Measurements from ENCODE around the gene ZFAND3. TPM values are rescaled to one million over a fixed set of nuclear protein-coding genes. Genes with fewer than 3 reads are reported as not detected.
A peak's percentile ranks its signal among the peaks of the same experiment; 100 is the strongest.

ZFAND3 gene
- total and polyA plus RNA-seq, 12 donors = 21.4 to 163 (median 46.3) TPM

- intact Hi-C loops (cut with DNase I) = no loop called here
- H3K36me3 ChIP-seq (replicated peaks in 1 of 2) = no peaks in the 10 kb centered on the region
- no peaks in the 10 kb centered on the region for H3K27me3 ChIP-seq
- H3K4me3 ChIP-seq = no peak overlapping the region
- DNase-seq = no peak
- H3K27ac ChIP-seq = peak overlapping the region in 1 of 5 donors; percentile 17
- WGBS, 4 donors = 71 to 85% (median 72%) methylated on average over 1 of the region's 1 CpG
- no peak for TF ChIP-seq CTCF (IDR thresholded peaks at IDR 0.05)
- no peaks in the 10 kb centered on the region for H3K9me3 ChIP-seq (replicated peaks in 1 of 3)
- H3K4me1 ChIP-seq (replicated peaks in 1 of 2) = peaks cover 10 to 23% of the 10 kb centered on the region in 2 donors
Measured at GRCh38 chr6:37931066-37931465, 111.5 kb downstream of the ZFAND3 start.

GRCh38 chr6:37934276-37934675 is 114.7 kb downstream of the ZFAND3 start:
- WGBS, 4 donors = 81 to 89% (median 87%) methylated on average over 5 of the region's 5 CpGs

GRCh38 chr6:37936150-37936549 is 116.6 kb downstream of the ZFAND3 start:
- H3K9me3 ChIP-seq (replicated peaks in 1 of 3) = no peaks in the 10 kb centered on the region
- peaks cover 1 to 22% of the 10 kb centered on the region in 2 donors for H3K4me1 ChIP-seq (replicated peaks in 1 of 2)
- WGBS, 4 donors = 92 to 95% (median 95%) methylated on average over 2 of the region's 2 CpGs
- H3K27ac ChIP-seq = no peak overlapping the region
- no peak overlapping the region for H3K4me3 ChIP-seq
- DNase-seq = no peak
- H3K27me3 ChIP-seq = no peaks in the 10 kb centered on the region
- intact Hi-C loops (cut with DNase I) = no loop called here
- H3K36me3 ChIP-seq (replicated peaks in 1 of 2) = no peaks in the 10 kb centered on the region
- TF ChIP-seq POLR2A (IDR thresholded peaks at IDR 0.05) = no peak
- no peak for TF ChIP-seq CTCF (IDR thresholded peaks at IDR 0.05)

More at GRCh38 chr6:37934276-37934675, 114.7 kb downstream of the ZFAND3 start:
- TF ChIP-seq POLR2A (IDR thresholded peaks at IDR 0.05) = no peak
- no peak for TF ChIP-seq CTCF (IDR thresholded peaks at IDR 0.05)
- Histone ChIP-seq H3K4me3 (no peak overlapping the region), H3K36me3 (replicated peaks in 1 of 2) (no peaks in the 10 kb centered on the region), H3K4me1 (replicated peaks in 1 of 2) (peaks cover 10 to 23% of the 10 kb centered on the region in 2 donors), H3K27me3 (no peaks in the 10 kb centered on the region), H3K27ac (no peak overlapping the region), H3K9me3 (replicated peaks in 1 of 3) (no peaks in the 10 kb centered on the region)
- intact Hi-C loops (cut with DNase I) = no loop called here
- DNase-seq = no peak

GRCh38 chr6:37936906-37937305 is 117.4 kb downstream of the ZFAND3 start:
- Histone ChIP-seq H3K9me3 (replicated peaks in 1 of 3) (no peaks in the 10 kb centered on the region), H3K27ac (no peak overlapping the region), H3K4me3 (no peak overlapping the region), H3K27me3 (no peaks in the 10 kb centered on the region), H3K36me3 (replicated peaks in 1 of 2) (no peaks in the 10 kb centered on the region), H3K4me1 (replicated peaks in 1 of 2) (peaks cover 0 to 27% of the 10 kb centered on the region in 2 donors)
- DNase-seq = no peak
- TF ChIP-seq POLR2A (IDR thresholded peaks at IDR 0.05) (no peak), CTCF (IDR thresholded peaks at IDR 0.05) (no peak)
- intact Hi-C loops (cut with DNase I) = no loop called here

Measured in adrenal gland (tissue), 12 donors.